Hematopoietic multipotent progenitor cell (in vitro differentiated cells): Measurements from ENCODE around the gene IL11RA. TPM values are rescaled to one million over a fixed set of nuclear protein-coding genes. Genes with fewer than 3 reads are reported as not detected.
A peak's percentile ranks its signal among the peaks of the same experiment; 100 is the strongest.

Experiments used
- DNase-seq, 3 donors: peaks; one replicate each; pipeline ENCODE4 v3.0.0-alpha.2; 2011 to 2015; ENCODE audit warnings: low read depth in 2 of 3, low spot score in 2 of 3
- total RNA-seq: library from RNA; depleted of rRNA; stranded (reverse); fragments of >200 nt; gene quantifications from one replicate; pipeline ENCODE4 v1.2.3, GENCODE V29; 2012

IL11RA gene
- total RNA-seq, 1 donor: 11.8 TPM

DNA sequence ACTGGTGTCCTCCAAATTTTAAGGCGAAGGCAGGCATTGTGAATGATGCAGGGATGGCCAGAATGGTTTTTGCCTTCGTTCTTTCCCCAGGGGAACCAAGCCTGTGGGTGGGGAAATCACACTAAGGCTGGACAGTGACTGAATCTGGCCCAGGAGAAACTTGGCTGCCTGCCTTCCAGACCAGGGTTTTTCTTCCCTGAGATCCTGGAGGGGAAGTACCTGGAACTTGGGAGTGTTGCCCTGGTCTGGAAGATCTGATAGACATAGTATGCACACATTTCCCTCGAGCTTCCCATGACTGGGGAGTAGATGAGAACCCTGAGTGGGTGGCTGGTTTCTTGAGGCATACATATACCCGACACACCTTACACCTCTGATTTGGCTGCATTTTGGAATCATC, 664 bp upstream of the IL11RA start:
- DNase-seq: no peak

DNA sequence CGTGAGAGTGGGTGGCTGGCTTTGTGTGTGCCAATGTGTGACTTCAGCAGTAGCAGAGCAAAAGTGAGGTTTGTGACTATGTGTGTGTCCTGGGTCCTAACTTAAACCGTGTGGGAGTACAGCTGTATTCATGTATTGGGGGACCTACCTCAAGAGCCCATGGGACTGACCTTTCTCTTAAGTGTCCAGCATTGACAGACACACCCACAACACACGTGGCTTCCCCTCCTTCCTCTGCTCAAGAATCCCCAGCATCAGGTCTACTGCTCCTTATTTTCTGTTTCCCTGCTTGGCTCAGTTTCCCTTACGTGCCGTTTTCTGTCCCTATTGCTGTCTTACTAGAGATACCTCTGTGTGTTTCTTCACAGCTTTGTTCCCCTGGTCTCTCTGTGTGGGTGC, 616 bp downstream of the IL11RA start:
- DNase-seq: no peak

DNA sequence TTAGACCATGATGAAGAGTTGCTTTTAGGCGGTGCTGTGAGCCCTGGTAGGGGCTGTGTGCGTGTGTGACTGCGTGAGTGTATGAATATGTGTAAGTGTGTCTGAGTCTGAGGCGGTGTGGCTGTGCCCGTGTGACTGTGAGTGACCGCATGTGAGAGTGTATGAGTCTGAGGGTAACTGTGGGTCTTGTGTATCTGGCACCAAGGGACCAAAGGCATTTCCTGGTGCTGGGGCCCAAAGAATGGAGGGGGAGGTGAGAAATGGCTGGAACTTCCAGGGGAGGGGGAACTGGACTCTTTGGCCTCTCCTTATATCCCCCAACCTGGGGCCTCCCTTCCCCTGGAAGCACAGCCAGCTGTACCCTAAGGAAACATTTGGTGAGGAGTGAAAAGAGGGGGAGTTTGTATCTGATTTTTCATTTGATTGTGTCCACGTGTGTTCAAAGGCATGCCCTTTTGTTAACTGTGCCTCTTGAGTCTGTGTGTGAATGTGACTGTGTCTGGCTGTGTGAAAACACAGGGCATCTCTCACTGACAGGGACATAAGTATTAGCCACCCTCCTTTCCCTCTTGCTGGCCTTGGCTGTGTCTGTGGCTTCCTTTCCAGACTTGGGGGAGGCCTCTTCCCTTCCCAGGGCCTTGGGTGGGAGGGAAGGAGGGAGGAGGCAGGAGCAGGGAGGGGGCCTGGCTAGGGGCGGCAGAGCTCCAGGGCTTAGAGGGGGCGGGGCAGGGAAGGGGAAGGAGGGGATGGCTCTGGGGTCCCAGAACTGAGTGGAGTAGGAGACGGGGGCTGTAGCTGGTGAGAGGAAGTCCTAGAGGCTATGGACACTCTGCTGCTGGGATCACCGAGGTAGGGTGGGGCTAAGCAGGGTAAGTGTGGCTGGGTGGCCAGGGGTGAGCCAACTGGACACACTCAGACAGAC, 1.4 kb downstream of the IL11RA start:
- no peak for DNase-seq

DNA sequence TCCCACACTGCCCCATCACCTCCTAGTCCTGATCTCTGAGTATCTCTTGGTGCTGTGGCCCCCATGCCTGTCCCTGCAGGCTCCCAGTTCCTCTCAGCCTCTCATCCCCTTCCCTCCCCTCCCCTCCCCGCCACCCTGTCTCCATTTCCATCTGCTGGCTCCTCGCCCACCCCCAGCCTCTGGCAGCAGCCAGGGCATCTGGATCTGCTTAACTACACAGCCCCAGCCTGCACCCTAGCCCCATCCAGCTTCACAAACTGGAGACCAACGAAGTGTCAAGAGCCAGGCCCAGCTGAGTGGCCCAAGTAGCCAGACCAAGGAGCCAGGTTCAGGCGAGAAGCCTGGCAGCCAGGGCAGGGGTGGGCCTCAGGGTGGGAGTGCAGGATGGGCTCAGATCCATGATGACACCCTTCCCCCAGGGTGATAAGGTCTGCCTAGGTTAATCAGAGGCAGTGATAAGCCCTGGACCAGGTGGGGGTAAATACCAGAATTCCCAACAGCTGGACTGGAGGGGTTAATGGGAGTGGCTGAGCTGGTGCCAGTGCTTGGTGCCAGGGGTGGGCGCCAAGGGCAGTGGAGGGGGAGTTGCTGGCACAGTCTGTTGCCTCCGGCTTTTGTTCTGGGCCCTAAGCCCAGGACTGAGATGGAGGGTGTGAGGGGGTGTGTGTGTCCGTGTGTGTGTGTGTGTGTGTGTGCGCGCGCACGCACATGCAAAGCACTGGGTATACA, 2.5 kb downstream of the IL11RA start:
- DNase-seq: no peak

DNA sequence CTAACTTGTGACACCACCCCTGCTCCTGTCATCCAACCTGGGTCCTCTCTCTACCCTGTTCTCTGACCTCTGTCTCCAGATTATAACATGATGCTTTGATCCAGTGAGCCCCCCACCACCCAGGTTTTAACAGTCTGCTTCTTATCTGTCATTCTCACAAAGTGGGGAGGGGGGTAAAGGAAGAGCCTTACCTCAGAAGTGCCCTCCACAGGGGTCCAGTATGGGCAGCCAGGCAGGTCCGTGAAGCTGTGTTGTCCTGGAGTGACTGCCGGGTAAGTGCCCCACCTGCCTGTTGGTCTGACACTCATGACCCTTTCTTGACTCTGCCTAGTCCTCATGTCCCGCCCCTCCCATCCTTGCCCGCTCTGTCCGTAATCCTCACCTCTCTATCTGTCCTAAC, 3.4 kb downstream of the IL11RA start:
- DNase-seq: no peak

DNA sequence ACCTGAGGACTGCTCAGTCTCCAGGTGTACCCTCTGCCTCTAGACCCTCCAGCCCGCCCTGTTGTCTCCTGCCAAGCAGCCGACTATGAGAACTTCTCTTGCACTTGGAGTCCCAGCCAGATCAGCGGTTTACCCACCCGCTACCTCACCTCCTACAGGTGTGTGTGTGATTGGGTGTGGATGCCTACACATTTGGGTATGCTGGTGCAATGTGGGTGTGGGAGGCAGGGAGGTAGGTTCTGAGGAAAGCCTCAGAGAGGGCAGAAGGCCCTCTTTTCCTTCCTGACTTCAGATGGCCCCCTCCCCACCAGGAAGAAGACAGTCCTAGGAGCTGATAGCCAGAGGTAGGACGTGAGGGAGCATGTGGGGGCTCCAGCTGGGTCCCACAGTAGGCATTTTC, 5.0 kb downstream of the IL11RA start:
- DNase-seq: no peak

DNA sequence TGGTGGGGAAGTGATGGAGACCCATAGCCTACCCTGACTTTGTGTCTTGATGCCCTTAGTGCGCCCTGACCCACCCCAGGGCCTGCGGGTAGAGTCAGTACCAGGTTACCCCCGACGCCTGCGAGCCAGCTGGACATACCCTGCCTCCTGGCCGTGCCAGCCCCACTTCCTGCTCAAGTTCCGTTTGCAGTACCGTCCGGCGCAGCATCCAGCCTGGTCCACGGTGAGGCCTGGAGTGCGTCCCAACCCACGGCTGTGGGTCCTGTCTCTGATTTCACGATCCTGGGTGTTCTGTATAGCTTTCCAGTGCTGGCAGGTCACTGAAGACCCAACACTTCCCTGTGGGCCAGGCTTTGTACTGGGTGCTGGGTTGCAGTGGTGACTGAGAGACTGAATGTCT, 6.5 kb downstream of the IL11RA start:
- DNase-seq: no peak

DNA sequence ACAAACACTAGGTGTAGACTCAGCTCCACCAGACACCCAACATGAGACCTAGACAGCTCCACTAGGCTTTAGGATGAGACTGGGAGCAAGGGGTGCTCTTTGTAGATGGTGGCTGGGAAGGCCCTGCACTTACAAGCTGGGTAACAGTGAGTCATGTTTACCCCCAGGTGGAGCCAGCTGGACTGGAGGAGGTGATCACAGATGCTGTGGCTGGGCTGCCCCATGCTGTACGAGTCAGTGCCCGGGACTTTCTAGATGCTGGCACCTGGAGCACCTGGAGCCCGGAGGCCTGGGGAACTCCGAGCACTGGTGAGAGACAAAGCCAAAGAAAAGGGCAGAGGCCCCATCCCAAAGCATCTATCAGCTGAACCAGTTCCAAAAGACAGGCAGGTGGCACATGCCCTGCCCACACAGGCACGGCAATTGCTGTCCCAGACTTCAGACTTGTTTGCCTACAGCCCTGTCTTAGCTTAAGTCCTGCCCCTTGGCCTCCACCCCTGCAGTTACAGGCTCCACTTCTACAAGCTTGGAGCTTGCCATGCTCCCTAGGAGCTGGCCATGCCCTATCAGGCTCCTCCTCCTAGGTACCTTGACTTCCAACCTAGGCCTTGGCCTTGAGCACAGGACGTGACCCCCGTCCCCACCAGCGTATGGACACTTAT, 7.7 kb downstream of the IL11RA start:
- no peak for DNase-seq

DNA sequence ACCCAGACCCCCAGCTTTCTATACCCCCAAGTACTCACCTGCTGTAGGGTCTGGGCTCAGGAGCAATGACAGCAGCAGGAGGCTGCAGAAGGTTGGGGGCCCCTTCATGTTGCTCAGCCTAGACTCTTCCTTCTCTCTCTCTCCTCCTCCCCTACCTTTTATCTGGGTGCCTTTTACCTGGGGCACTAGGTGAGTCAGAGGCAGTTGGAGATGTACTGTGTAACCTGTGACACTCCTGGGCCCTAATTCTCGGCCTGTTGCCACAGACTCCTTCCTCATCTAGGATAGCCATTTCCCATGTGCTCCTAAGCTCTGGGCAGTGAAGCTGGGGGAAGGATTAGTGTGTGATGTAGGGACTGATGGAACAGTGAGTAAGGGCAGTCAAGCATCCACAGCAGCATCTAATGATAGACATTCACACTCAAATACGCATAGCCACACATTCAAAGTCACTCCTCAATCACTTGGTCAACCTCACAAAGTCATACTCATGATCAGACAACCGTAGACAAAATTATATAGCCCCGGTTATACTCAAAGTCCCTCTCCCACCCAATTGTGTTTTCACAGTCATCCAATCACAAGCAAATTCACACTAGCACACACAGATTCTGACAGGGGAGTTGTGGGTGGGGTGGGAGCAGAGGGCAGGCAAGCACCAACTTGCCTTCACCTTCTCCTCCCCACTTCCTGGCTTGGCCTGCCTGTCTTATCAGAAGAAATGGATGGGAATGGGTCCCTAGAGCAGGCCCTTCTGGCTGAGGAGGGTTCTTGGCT, 10.7 kb downstream of the IL11RA start, which contains the start of gene CCL27:
Gene CCL27, minus strand, starts transcription at position 132 of the 777 bp plus-strand sequence. Its CDS starts 24 bp downstream, at position 108.
- no peak for DNase-seq

DNA sequence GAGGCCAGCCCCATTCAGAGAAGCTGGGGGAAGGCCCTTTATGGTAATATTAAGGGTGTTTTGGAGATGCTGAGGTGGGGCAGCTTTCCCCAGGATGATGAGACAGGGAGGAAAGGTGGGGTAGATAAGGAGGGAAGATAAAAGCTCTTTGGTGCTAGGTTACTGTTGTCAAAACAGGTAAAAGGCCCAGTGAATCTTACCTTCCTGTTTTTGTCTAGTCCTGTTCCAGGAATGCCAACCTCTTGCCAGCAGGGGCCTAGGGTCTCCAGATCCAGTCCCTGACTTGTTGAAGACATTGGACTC, 11.3 kb downstream of the IL11RA start:
- no peak for DNase-seq

DNA sequence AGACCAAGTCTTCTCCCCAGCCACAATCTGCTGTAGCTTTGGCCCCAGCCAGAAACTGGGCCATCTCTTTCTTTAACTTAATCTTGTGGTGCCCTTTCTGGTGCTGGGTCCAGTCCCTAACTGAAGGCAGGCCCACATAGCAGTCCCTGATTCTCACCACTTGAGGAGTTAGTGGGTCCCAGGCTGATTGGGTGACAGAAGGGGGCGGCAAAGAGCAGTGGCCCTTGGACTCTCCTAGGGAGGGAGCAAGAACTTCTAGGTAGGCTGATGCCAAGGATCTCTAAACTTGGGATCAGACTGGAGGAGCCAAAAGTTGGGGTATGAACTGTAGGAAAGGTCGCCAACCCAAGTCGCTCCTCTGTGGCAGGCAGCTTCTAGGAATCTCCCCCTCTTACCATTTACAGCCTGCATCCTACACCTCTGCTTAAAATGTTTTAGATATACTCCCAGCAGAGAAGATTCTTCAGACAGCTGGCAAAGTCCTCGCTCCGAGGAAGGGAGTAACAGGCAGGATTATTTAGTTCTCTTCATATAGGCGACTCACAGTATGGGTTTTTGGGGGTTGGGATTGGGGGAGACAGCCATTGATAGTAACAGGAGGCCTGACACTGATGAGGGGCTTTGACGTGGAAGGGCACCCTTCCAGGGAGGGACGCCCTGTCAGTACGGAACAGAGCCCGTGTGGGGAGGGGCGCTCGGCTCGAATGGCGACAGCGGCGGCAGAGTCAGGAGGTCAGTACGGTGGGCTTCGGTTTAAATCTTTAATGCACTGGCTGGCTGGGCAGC, 12.5 kb downstream of the IL11RA start:
- DNase-seq: peak in 2 of 3 donors; percentile 81 to 88

DNA sequence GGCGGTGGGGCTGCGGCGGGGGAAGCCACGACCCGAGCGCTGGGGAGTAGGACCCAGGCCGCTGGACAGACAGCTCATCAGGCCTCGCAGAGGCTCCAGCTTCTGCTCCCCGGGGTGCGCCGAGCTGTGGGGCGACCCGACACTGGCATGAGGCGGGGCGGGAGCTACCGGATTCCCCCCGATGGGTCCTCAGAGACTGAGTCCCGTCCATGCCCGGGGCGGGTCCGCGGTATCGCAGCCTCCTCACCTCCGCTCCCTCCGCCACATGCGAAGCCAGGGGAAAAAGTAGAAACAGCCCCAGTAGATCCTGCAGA, 13.0 kb downstream of the IL11RA start:
- no peak for DNase-seq

DNA sequence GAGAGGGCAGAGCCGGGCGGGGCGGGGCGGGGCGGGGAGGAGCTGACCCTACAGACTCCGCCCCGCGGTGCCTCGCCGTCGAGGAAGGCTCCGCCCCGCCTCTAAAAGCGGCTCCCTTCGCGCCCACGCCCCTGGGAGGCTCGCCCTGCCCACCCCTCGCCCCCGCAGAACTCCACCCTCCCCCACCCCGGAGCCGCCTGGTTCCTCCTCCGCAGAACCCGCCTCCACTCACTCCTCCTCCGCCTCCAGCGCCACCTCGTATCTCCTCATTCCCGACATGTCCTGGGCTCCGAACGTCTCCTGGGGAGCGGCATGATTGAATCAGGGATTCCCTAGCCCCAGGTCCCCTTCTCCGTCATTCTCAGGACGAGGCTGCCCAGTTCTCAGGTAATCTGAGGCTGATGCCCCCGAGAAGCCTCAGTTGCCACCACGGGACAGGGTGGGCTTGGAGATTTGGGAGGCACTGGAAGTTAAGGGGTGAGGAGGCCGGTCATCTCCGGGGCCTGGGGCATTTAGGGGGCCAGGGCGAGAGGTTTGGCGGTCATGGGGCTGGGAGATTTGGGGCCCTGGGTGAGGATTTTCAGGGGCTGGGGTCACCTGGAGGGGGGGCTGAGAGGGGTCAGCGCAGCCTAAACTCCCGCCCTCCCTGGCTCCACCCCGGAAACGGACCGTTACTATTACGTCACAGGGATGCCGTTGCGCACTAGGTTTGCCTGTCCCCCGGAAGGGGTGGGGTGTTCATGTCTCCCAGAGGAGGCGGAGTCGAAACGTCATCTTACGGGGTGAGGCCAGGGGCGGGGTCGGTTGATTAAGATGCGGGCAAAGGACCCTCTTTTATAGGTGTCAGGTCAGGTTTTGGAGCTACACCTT, 13.6 kb downstream of the IL11RA start:
- DNase-seq: peak; percentile 78 to 95 (median 91)

DNA sequence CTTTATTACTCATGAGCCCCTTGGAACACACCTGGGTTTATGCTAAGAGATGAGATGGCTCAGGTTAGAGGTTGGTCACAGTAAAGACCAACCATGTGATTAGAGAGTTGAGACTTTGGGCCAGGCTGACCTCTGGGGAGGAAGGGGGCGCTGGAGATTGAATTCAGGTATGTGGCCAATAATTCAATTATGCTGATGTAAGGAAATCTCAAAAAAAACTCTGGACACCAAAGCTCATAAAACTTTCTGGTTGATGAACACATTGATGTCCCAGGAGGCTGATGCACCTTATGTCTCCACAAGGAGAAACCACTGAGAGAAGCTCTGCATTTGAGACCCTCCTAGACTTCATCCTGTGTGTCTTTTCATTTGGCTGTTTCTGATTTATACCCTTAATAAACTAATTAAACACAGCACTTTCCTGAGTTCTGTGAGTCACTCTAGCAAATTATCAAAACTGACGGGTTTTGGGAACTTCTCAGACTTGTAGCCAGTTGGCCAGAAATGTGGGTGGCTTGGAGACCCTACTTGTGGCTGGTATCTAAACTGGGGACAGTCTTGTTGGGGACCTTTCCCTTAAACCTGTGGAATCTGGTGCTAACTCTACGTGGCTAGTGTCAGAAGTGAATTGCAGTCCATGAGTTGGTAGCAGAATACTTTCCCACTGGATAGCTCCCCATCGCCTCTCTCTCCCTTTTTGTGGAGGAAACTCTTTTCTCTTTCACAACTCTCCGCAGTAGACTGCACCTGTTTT, 18.0 kb downstream of the IL11RA start:
- DNase-seq: no peak

DNA sequence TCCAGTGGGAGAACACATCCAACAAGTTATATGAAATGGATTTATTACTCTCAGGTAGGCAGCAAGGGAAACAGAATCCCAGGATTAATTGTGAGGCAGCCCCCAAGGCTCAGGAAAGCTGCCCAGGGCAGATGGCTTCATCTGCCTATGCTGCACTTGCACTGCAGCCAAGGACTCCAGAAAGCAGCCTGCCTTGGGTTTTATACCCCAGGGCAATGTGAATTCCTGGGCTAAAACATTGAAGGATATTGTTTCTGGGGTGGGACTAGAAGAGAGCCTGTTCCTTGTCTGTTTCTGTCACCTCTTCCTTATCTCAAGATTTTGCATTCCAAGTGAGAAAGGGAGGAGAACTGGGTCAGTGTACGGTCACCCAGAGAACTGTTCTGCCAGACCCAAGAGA, 19.3 kb downstream of the IL11RA start:
- DNase-seq: no peak

DNA sequence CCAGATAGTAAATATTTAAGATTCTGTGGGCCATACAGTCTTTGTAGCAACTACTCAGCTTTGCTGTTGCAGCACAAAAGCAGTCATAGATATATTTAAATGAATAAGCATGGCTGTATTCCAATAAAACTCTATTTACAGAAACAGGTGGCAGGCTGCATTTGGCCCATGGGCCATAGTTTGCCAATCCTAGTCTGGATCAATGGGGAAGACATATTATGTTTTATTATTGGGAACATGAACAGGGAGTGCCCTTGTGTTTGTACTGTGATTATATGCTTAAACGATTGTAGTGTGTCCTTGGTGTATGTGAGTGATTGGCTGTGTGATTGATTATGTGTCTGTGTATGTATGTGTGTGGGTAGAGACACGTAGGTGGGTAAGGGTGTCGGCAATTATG, 22.5 kb downstream of the IL11RA start:
- DNase-seq: no peak

DNA sequence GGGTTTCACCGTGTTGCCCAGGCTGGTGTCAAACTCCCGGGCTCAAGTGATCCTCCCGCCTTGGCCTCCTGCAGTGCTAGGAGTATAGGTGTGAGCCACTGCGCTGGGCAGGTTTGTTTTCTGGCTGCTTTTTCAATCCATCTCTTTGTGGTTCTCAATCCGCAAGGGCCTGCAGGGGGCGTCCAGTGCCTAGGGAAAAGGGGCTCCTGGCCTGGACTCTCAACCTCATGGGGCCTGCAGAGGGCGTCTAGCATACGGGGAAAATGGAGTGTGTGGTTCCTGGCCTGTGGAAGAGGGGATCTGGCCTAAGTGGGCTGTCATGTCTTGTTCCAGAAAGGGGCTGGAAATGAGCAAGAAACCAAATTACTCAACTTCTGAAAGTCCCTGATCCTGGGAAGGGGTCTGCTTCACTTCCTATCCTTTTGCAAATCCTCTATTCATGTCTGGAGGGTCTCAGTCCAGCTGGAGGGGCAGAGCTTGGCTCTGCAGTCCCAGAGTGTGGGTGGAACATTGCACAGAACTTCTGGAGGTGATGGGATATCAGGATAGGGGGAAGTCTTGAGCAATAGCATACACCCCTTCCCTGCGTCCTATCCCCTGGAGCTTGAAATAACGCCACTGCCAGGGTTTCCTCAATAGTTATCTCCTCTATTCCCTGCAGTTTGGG, 23.2 kb downstream of the IL11RA start:
- DNase-seq: peak in 2 of 3 donors; percentile 85 to 92

DNA sequence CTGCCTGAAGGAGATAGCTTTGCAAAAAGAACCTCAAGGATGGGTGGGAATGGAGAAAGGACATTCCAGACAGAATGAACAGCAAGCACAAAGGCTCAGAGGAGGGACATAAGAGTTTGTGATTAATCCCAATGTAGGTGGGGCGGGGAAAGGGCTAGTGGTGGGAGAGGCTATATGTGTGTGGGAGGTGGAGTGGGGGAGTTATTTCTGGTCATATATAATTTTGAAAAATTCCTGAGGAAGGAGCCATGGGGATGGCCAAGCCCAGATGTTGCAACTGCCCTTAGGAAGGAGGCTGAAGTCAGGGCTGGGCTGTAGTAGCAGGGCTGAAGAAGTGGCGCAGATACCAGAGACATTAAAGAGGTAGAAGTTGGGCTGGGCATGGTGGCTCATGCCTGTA, 23.9 kb downstream of the IL11RA start:
- no peak for DNase-seq
